ENCODE data around the gene SHISA7. TPM values are rescaled to one million over a fixed set of nuclear protein-coding genes. Genes with fewer than 3 reads are reported as not detected.

Gene SHISA7
- total RNA-seq, 1 experiment from 2014 or later = not detected

GRCh38 chr19:55382522-55383054 lies 60.5 kb downstream of the SHISA7 start:
- intact Hi-C loops (cut with micrococcal nuclease; ENCODE audit: unreplicated experiment) = loop anchor here (10.0 kb wide), 1 partner anchor 252 kb away; no protein-coding TSS in a partner anchor
- peaks cover 32% of the 10 kb centered on the region for H3K36me3 Mint-ChIP-seq (ENCODE audit: insufficient read depth, unreplicated experiment)
- H3K4me1 Mint-ChIP-seq (ENCODE audit: low read depth, unreplicated experiment) = peaks cover 18% of the 10 kb centered on the region
- H3K4me3 Mint-ChIP-seq (ENCODE audit: unreplicated experiment) = peak overlapping the region; percentile 93
- no peak for DNase-seq
- ChIA-PET CTCF (interaction anchor here (0.5 to 2.4 kb wide), 5 partner anchors 43 to 241 kb away, joined by 4 to 18 read pairs (median 6); partner anchors contain the start of gene KMT5C), POLR2A (interaction anchor here (1.7 kb wide), 1 partner anchor 25 kb away, joined by 9 read pairs; the partner anchor contains the start of gene UBE2S)
- Histone ChIP-seq H3K36me3 (ENCODE audit: control insufficient read depth, insufficient read depth, low read length) (peaks cover 7% of the 10 kb centered on the region), H3K27me3 (replicated peaks; ENCODE audit: control insufficient read depth, insufficient read depth, low read length) (no peaks in the 10 kb centered on the region), H3K9me3 (no peaks in the 10 kb centered on the region), H3K4me1 (peaks cover 19% of the 10 kb centered on the region), H3K4me3 (ENCODE audit: low read depth, low read length) (peak overlapping the region; percentile 65)
- no TSS peak for BruUV-seq (replicated peaks)
- H3K9me3 Mint-ChIP-seq (ENCODE audit: unreplicated experiment) = no peaks in the 10 kb centered on the region
- TF ChIP-seq CTCF (IDR thresholded peaks at IDR 0.05; ENCODE audit: insufficient read depth in 1 of 2, low read depth in 1 of 2, low read length in 1 of 2, severe bottlenecking in 1 of 2, unreplicated experiment in 1 of 2) = no peak
- peak overlapping the region; percentile 89 for H3K27ac Mint-ChIP-seq (ENCODE audit: unreplicated experiment)
- H3K27me3 Mint-ChIP-seq (ENCODE audit: insufficient read depth, unreplicated experiment) = no peaks in the 10 kb centered on the region

- Histone ChIP-seq H3K4me3 (ENCODE audit: low read depth, low read length) (no peak overlapping the region), H3K36me3 (ENCODE audit: control insufficient read depth, insufficient read depth, low read length) (peaks cover 2% of the 10 kb centered on the region), H3K4me1 (peaks cover 13% of the 10 kb centered on the region), H3K27me3 (replicated peaks; ENCODE audit: control insufficient read depth, insufficient read depth, low read length) (no peaks in the 10 kb centered on the region), H3K9me3 (no peaks in the 10 kb centered on the region)
- no TSS peak for BruUV-seq (replicated peaks)
- intact Hi-C loops (cut with micrococcal nuclease; ENCODE audit: unreplicated experiment) = loop anchor here (10.0 kb wide), 1 partner anchor 253 kb away; no protein-coding TSS in a partner anchor
- Mint-ChIP-seq H3K27me3 (ENCODE audit: insufficient read depth, unreplicated experiment) (no peaks in the 10 kb centered on the region), H3K4me1 (ENCODE audit: low read depth, unreplicated experiment) (peaks cover 17% of the 10 kb centered on the region), H3K9me3 (ENCODE audit: unreplicated experiment) (no peaks in the 10 kb centered on the region), H3K27ac (ENCODE audit: unreplicated experiment) (peak overlapping the region; percentile 89), H3K36me3 (ENCODE audit: insufficient read depth, unreplicated experiment) (peaks cover 27% of the 10 kb centered on the region), H3K4me3 (ENCODE audit: unreplicated experiment) (peak overlapping the region; percentile 93)
- CTCF ChIA-PET = no interaction called here
- POLR2A ChIA-PET = no interaction called here
- no peak for DNase-seq
- no peak for TF ChIP-seq CTCF (IDR thresholded peaks at IDR 0.05; ENCODE audit: insufficient read depth in 1 of 2, low read depth in 1 of 2, low read length in 1 of 2, severe bottlenecking in 1 of 2, unreplicated experiment in 1 of 2)
Observed at GRCh38 chr19:55382013-55382412, 61.1 kb downstream of the SHISA7 start.

- Mint-ChIP-seq H3K4me3 (ENCODE audit: unreplicated experiment) (no peak overlapping the region), H3K4me1 (ENCODE audit: low read depth, unreplicated experiment) (peaks cover 19% of the 10 kb centered on the region), H3K9me3 (ENCODE audit: unreplicated experiment) (no peaks in the 10 kb centered on the region), H3K36me3 (ENCODE audit: insufficient read depth, unreplicated experiment) (peaks cover 23% of the 10 kb centered on the region), H3K27ac (ENCODE audit: unreplicated experiment) (no peak overlapping the region), H3K27me3 (ENCODE audit: insufficient read depth, unreplicated experiment) (no peaks in the 10 kb centered on the region)
- no peaks in the 10 kb centered on the region for H3K27me3 ChIP-seq (replicated peaks; ENCODE audit: control insufficient read depth, insufficient read depth, low read length)
- peaks cover 31% of the 10 kb centered on the region for H3K4me1 ChIP-seq
- peaks cover 2% of the 10 kb centered on the region; the same call in 1 of the 2 replicates for H3K36me3 ChIP-seq (ENCODE audit: control insufficient read depth, insufficient read depth, low read length)
- intact Hi-C loops (cut with micrococcal nuclease; ENCODE audit: unreplicated experiment) = no loop called here
- H3K9me3 ChIP-seq = no peaks in the 10 kb centered on the region
- TF ChIP-seq CTCF (IDR thresholded peaks at IDR 0.05; ENCODE audit: insufficient read depth in 1 of 2, low read depth in 1 of 2, low read length in 1 of 2, severe bottlenecking in 1 of 2, unreplicated experiment in 1 of 2) = no peak
- no peak overlapping the region for H3K4me3 ChIP-seq (ENCODE audit: low read depth, low read length)
- POLR2A ChIA-PET = no interaction called here
- CTCF ChIA-PET = no interaction called here
- BruUV-seq (replicated peaks) = no TSS peak
- DNase-seq = no peak
Observed at GRCh38 chr19:55379174-55379573, 63.9 kb downstream of the SHISA7 start.

Other genes with a start within 250 kb of the SHISA7 start
- gene PTPRH, start 233.8 kb downstream of the SHISA7 start, total RNA-seq (2022) = 2.3 and 2.7 TPM in 2 replicates
- gene TMEM86B, start 214.5 kb downstream of the SHISA7 start, total RNA-seq (2022) = 18.0 and 21.2 TPM in 2 replicates
- 113 and 118 TPM in 2 replicates for gene PPP6R1, start 184.3 kb downstream of the SHISA7 start, total RNA-seq (2022)
- gene HSPBP1, start 163.2 kb downstream of the SHISA7 start, total RNA-seq (2022) = 69.6 and 71.4 TPM in 2 replicates
- gene BRSK1, start 159.3 kb downstream of the SHISA7 start, total RNA-seq (2022) = 24.6 and 28.6 TPM in 2 replicates
- gene TMEM150B, start 118.0 kb downstream of the SHISA7 start, total RNA-seq (2022) = 1.6 and 3.4 TPM in 2 replicates
- 25.8 and 26.3 TPM in 2 replicates for gene KMT5C, start 103.4 kb downstream of the SHISA7 start, total RNA-seq (2022)
- gene COX6B2, start 88.6 kb downstream of the SHISA7 start, total RNA-seq (2022) = 0.27 and 0.35 TPM in 2 replicates
- not detected in 2 replicates for gene GARIN5B, start 80.0 kb downstream of the SHISA7 start, total RNA-seq (2022)
- 0.70 and 1.1 TPM in 2 replicates for gene IL11, start 72.8 kb downstream of the SHISA7 start, total RNA-seq (2022)
- not detected in 2 replicates for gene TMEM190, start 66.5 kb downstream of the SHISA7 start, total RNA-seq (2022)
- 18.1 and 22.7 TPM in 2 replicates for gene TMEM238, start 59.0 kb downstream of the SHISA7 start, total RNA-seq (2022)
- 2,048 and 2,146 TPM in 2 replicates for gene RPL28, start 57.4 kb downstream of the SHISA7 start, total RNA-seq (2022)
- 279 and 293 TPM in 2 replicates for gene UBE2S, start 35.5 kb downstream of the SHISA7 start, total RNA-seq (2022)
- 40.6 and 49.6 TPM in 2 replicates for gene ISOC2, start 18.3 kb upstream of the SHISA7 start, total RNA-seq (2022)
- not detected in 2 replicates for gene C19orf85, start 21.5 kb upstream of the SHISA7 start, total RNA-seq (2022)
- gene ZNF628, start 33.3 kb upstream of the SHISA7 start, total RNA-seq (2022) = 12.3 and 13.9 TPM in 2 replicates
- 40.9 and 45.2 TPM in 2 replicates for gene NAT14, start 41.9 kb upstream of the SHISA7 start, total RNA-seq (2022)
- 0.58 and 0.86 TPM in 2 replicates for gene SSC5D, start 45.1 kb upstream of the SHISA7 start, total RNA-seq (2022)
- gene SBK2, start 93.8 kb upstream of the SHISA7 start, total RNA-seq (2022) = not detected in 2 replicates
- 2.3 and 2.4 TPM in 2 replicates for gene SBK3, start 102.2 kb upstream of the SHISA7 start, total RNA-seq (2022)
- 26.5 and 30.4 TPM in 2 replicates for gene ZNF579, start 137.5 kb upstream of the SHISA7 start, total RNA-seq (2022)
- 27.2 and 27.7 TPM in 2 replicates for gene FIZ1, start 156.2 kb upstream of the SHISA7 start, total RNA-seq (2022)
- 10.8 and 11.1 TPM in 2 replicates for gene ZNF524, start 157.0 kb upstream of the SHISA7 start, total RNA-seq (2022)
- gene ZNF865, start 162.3 kb upstream of the SHISA7 start, total RNA-seq (2022) = 13.2 and 14.5 TPM in 2 replicates
- 8.5 and 10.2 TPM in 2 replicates for gene ZNF784, start 181.3 kb upstream of the SHISA7 start, total RNA-seq (2022)
- 38.5 and 41.4 TPM in 2 replicates for gene ZNF580, start 197.7 kb upstream of the SHISA7 start, total RNA-seq (2022)
- 46.2 and 47.4 TPM in 2 replicates for gene ZNF581, start 200.3 kb upstream of the SHISA7 start, total RNA-seq (2022)
- gene CCDC106, start 204.9 kb upstream of the SHISA7 start, total RNA-seq (2022) = 17.4 and 17.6 TPM in 2 replicates
- 289 TPM in 2 replicates for gene U2AF2, start 211.7 kb upstream of the SHISA7 start, total RNA-seq (2022)
- 197 and 201 TPM in 2 replicates for gene EPN1, start 231.9 kb upstream of the SHISA7 start, total RNA-seq (2022)